ENCODE measurements around the gene ACSS1. TPM values are rescaled to one million over a fixed set of nuclear protein-coding genes. Genes with fewer than 3 reads are reported as not detected.

ACSS1 gene
- total RNA-seq, 1 experiment from 2014 or later, result 12.8 TPM

GRCh38 chr20:25062841-25063240 lies 4.9 kb upstream of the ACSS1 start:
- CTCF ChIA-PET, result interaction anchor here (0.6 to 0.9 kb wide), 2 partner anchors 43 to 63 kb away, joined by 3 read pairs; no protein-coding TSS in a partner anchor
- Histone ChIP-seq H2AFZ (no peak overlapping the region), H4K20me1 (ENCODE audit: insufficient read depth) (no peaks in the 10 kb centered on the region), H3K4me3 (no peak overlapping the region), H3K27me3 (ENCODE audit: insufficient read depth, low read depth) (no peaks in the 10 kb centered on the region), H3K79me2 (ENCODE audit: low read depth) (no peaks in the 10 kb centered on the region), H3K4me1 (replicated peaks; ENCODE audit: insufficient read depth) (peaks cover 45% of the 10 kb centered on the region), H3K36me3 (ENCODE audit: low read depth) (no peaks in the 10 kb centered on the region), H3K4me2 (no peak overlapping the region), H3K27ac (no peak overlapping the region), H3K9me2 (ENCODE audit: insufficient read depth) (no peaks in the 10 kb centered on the region), H3F3A (ENCODE audit: insufficient read depth, low read depth) (peaks cover 22% of the 10 kb centered on the region; the same call in 1 of the 2 replicates), H3K9me3 (ENCODE audit: insufficient read depth, low read depth) (no peaks in the 10 kb centered on the region)
- intact Hi-C loops (cut with micrococcal nuclease; ENCODE audit: unreplicated experiment), result no loop called here
- no TSS peak for BruUV-seq (replicated peaks)
- TF ChIP-seq CTCF (conservative IDR thresholded peaks at IDR 0.05), result no peak
- TF ChIP-seq EZH2 (IDR thresholded peaks at IDR 0.05; ENCODE audit: low read depth), result no peak
- POLR2A ChIA-PET (ENCODE audit: unreplicated experiment), result no interaction called here
- peak in 1 of 2 experiments; percentile 26 for DNase-seq

- DNase-seq, result peak in 1 of 2 experiments; percentile 9
- no TSS peak for BruUV-seq (replicated peaks)
- Histone ChIP-seq H3K79me2 (ENCODE audit: low read depth) (no peaks in the 10 kb centered on the region), H2AFZ (no peak overlapping the region), H3K36me3 (ENCODE audit: low read depth) (no peaks in the 10 kb centered on the region), H3K4me2 (no peak overlapping the region), H3F3A (ENCODE audit: insufficient read depth, low read depth) (peaks cover 17% of the 10 kb centered on the region; the same call in 1 of the 2 replicates), H3K4me3 (no peak overlapping the region), H3K27ac (no peak overlapping the region), H3K27me3 (ENCODE audit: insufficient read depth, low read depth) (no peaks in the 10 kb centered on the region), H4K20me1 (ENCODE audit: insufficient read depth) (no peaks in the 10 kb centered on the region), H3K9me3 (ENCODE audit: insufficient read depth, low read depth) (no peaks in the 10 kb centered on the region), H3K9me2 (ENCODE audit: insufficient read depth) (no peaks in the 10 kb centered on the region), H3K4me1 (replicated peaks; ENCODE audit: insufficient read depth) (peaks cover 45% of the 10 kb centered on the region)
- ChIA-PET POLR2A (ENCODE audit: unreplicated experiment) (no interaction called here), CTCF (interaction anchor here (0.9 kb wide), 1 partner anchor 62 kb away, joined by 3 read pairs; no protein-coding TSS in a partner anchor)
- intact Hi-C loops (cut with micrococcal nuclease; ENCODE audit: unreplicated experiment), result no loop called here
- TF ChIP-seq EZH2 (IDR thresholded peaks at IDR 0.05; ENCODE audit: low read depth) (no peak), CTCF (conservative IDR thresholded peaks at IDR 0.05) (no peak)
Measured at GRCh38 chr20:25061821-25062530, 4.0 kb upstream of the ACSS1 start.

GRCh38 chr20:25061103-25061799 lies 3.3 kb upstream of the ACSS1 start:
- ChIA-PET CTCF (no interaction called here), POLR2A (ENCODE audit: unreplicated experiment) (no interaction called here)
- Histone ChIP-seq H3F3A (ENCODE audit: insufficient read depth, low read depth) (peaks cover 15% of the 10 kb centered on the region; the same call in 1 of the 2 replicates), H3K4me1 (replicated peaks; ENCODE audit: insufficient read depth) (peaks cover 47% of the 10 kb centered on the region), H4K20me1 (ENCODE audit: insufficient read depth) (no peaks in the 10 kb centered on the region), H3K9me2 (ENCODE audit: insufficient read depth) (no peaks in the 10 kb centered on the region), H3K4me2 (no peak overlapping the region), H3K27me3 (ENCODE audit: insufficient read depth, low read depth) (no peaks in the 10 kb centered on the region), H3K9me3 (ENCODE audit: insufficient read depth, low read depth) (no peaks in the 10 kb centered on the region), H2AFZ (no peak overlapping the region), H3K4me3 (no peak overlapping the region), H3K36me3 (ENCODE audit: low read depth) (no peaks in the 10 kb centered on the region), H3K79me2 (ENCODE audit: low read depth) (peaks cover 7% of the 10 kb centered on the region; the same call in 1 of the 2 replicates), H3K27ac (no peak overlapping the region)
- DNase-seq, result no peak
- intact Hi-C loops (cut with micrococcal nuclease; ENCODE audit: unreplicated experiment), result no loop called here
- no peak for TF ChIP-seq EZH2 (IDR thresholded peaks at IDR 0.05; ENCODE audit: low read depth)
- no peak for TF ChIP-seq CTCF (conservative IDR thresholded peaks at IDR 0.05)
- BruUV-seq (replicated peaks), result no TSS peak
